Breast epithelium (tissue), 3 donors: ENCODE results near the gene OR52E2.

Source experiments
- POLR2AphosphoS5 ChIP-seq, 3 donors: sonication (generic); formaldehyde crosslinking; IDR thresholded peaks; one replicate each; pipeline ENCODE4 v1.6.1; 2017; ENCODE audit warnings: antibody characterized with exemption in 3 of 3
- TF ChIP-seq, protein P1 (sequence below), 3 donors: fragments of 450-650 bp; IDR thresholded peaks; one replicate each; pipeline ENCODE4 v1.5.1; 2016 to 2017; ENCODE audit warnings: antibody characterized with exemption in 3 of 3, mild to moderate bottlenecking in 3 of 3, moderate library complexity in 3 of 3

- TF ChIP-seq, protein P1, sequence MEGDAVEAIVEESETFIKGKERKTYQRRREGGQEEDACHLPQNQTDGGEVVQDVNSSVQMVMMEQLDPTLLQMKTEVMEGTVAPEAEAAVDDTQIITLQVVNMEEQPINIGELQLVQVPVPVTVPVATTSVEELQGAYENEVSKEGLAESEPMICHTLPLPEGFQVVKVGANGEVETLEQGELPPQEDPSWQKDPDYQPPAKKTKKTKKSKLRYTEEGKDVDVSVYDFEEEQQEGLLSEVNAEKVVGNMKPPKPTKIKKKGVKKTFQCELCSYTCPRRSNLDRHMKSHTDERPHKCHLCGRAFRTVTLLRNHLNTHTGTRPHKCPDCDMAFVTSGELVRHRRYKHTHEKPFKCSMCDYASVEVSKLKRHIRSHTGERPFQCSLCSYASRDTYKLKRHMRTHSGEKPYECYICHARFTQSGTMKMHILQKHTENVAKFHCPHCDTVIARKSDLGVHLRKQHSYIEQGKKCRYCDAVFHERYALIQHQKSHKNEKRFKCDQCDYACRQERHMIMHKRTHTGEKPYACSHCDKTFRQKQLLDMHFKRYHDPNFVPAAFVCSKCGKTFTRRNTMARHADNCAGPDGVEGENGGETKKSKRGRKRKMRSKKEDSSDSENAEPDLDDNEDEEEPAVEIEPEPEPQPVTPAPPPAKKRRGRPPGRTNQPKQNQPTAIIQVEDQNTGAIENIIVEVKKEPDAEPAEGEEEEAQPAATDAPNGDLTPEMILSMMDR (IDR thresholded peaks at IDR 0.05) = no peak
- no peak for TF ChIP-seq POLR2AphosphoS5 (IDR thresholded peaks at IDR 0.05)
Observed at GRCh38 chr11:5071799-5072198, 12.4 kb upstream of the OR52E2 start.
